ENCODE data around the gene AFDN. TPM values are rescaled to one million over a fixed set of nuclear protein-coding genes. Genes with fewer than 3 reads are reported as not detected.

Gene AFDN
- total RNA-seq, 1 donor from 2014 or later, result 112 TPM

DNA sequence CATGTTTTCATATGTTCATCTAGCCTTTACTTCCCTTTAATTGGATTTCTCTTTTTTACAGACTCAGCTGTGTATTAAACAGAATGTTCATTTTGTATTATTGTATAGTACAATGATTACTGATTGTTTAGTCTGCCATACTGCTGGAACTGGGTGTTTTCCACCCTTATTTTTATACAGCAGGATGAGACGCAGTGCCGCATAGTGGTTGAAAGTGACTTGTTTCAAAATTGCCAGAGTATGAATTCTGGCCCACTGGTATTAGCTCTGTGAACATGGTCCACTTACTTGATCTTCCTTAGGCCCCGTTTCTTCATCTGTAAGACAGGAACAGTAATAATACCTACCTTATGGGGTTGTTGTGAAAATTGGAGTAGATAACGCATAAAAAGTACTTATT is 22.1 kb downstream of the AFDN start:
- no peak for DNase-seq (ENCODE audit: low read depth)
- H3K36me3 ChIP-seq (ENCODE audit: control insufficient read depth, insufficient read depth, low read length), result no peaks in the 10 kb centered on the region
- TF ChIP-seq, protein P1, sequence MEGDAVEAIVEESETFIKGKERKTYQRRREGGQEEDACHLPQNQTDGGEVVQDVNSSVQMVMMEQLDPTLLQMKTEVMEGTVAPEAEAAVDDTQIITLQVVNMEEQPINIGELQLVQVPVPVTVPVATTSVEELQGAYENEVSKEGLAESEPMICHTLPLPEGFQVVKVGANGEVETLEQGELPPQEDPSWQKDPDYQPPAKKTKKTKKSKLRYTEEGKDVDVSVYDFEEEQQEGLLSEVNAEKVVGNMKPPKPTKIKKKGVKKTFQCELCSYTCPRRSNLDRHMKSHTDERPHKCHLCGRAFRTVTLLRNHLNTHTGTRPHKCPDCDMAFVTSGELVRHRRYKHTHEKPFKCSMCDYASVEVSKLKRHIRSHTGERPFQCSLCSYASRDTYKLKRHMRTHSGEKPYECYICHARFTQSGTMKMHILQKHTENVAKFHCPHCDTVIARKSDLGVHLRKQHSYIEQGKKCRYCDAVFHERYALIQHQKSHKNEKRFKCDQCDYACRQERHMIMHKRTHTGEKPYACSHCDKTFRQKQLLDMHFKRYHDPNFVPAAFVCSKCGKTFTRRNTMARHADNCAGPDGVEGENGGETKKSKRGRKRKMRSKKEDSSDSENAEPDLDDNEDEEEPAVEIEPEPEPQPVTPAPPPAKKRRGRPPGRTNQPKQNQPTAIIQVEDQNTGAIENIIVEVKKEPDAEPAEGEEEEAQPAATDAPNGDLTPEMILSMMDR (IDR thresholded peaks at IDR 0.05; ENCODE audit: insufficient read depth, low read length, poor library complexity, severe bottlenecking), result no peak
- H3K4me3 ChIP-seq (ENCODE audit: low read depth, low read length), result no peak overlapping the region
- no peaks in the 10 kb centered on the region for H3K27me3 ChIP-seq (ENCODE audit: control insufficient read depth, insufficient read depth, low read length)

- Histone ChIP-seq H3K27me3 (ENCODE audit: control insufficient read depth, insufficient read depth, low read length) (no peaks in the 10 kb centered on the region), H3K4me3 (ENCODE audit: low read depth, low read length) (no peak overlapping the region), H3K36me3 (ENCODE audit: control insufficient read depth, insufficient read depth, low read length) (no peaks in the 10 kb centered on the region)
- peak; percentile 80 for DNase-seq (ENCODE audit: low read depth)
- TF ChIP-seq, protein P1 (IDR thresholded peaks at IDR 0.05; ENCODE audit: insufficient read depth, low read length, poor library complexity, severe bottlenecking), result no peak
Measured at GRCh38 chr6:167849846-167850459, 23.2 kb downstream of the AFDN start.

DNA sequence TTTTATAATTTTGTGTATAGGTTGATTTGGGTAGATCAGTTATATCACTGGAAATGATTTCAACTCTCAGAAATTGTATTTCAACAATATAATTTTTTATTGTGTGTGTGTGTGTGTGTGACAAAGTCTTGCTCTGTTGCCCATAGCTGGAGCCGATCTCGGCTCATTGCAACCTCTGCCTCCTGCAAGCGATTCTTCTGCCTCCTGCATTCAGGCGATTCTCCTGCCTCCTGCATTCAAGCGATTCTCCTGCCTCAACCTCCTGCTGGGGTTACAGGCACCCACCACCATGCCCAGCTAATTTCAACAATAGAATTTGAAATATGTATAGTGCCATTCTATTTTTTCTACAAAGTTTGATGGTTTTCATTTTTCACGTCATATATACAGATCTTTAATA is 24.1 kb downstream of the AFDN start:
- Histone ChIP-seq H3K27me3 (ENCODE audit: control insufficient read depth, insufficient read depth, low read length) (no peaks in the 10 kb centered on the region), H3K4me3 (ENCODE audit: low read depth, low read length) (no peak overlapping the region), H3K36me3 (ENCODE audit: control insufficient read depth, insufficient read depth, low read length) (no peaks in the 10 kb centered on the region)
- no peak for DNase-seq (ENCODE audit: low read depth)
- TF ChIP-seq, protein P1 (IDR thresholded peaks at IDR 0.05; ENCODE audit: insufficient read depth, low read length, poor library complexity, severe bottlenecking), result no peak

- Histone ChIP-seq H3K4me3 (ENCODE audit: low read depth, low read length) (no peak overlapping the region), H3K36me3 (ENCODE audit: control insufficient read depth, insufficient read depth, low read length) (no peaks in the 10 kb centered on the region), H3K27me3 (ENCODE audit: control insufficient read depth, insufficient read depth, low read length) (no peaks in the 10 kb centered on the region)
- TF ChIP-seq, protein P1 (IDR thresholded peaks at IDR 0.05; ENCODE audit: insufficient read depth, low read length, poor library complexity, severe bottlenecking), result no peak
- DNase-seq (ENCODE audit: low read depth), result no peak
Measured at GRCh38 chr6:167851370-167851952, 24.8 kb downstream of the AFDN start.

DNA sequence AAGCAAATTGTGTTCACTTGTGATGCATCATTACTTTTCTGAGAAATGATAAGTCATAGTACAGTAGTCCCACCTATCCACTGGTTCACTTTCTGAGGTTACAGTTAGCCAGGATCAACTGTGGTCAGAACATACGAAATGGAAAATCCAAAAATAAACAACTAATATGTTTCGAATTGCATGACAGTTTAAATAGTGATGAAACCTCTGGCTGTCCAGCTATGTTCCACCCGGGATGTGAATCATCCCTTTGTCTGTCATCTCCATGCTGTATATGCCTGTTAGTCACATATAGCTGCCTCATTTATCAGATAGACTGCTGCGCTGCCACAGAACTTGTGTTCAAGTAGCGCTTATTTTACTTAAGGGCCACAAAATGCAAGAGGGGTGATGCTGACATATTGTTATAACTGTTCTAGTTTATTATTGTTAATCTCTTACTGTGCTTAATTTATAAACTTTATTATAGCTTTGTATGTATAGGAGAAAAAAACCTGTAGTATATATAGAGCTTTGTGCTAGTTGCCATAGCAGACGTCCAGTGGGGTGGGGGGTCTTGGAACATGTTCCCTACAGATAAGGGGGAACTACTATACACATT is 29.2 kb downstream of the AFDN start:
- Histone ChIP-seq H3K36me3 (ENCODE audit: control insufficient read depth, insufficient read depth, low read length) (no peaks in the 10 kb centered on the region), H3K27me3 (ENCODE audit: control insufficient read depth, insufficient read depth, low read length) (no peaks in the 10 kb centered on the region), H3K4me3 (ENCODE audit: low read depth, low read length) (no peak overlapping the region)
- TF ChIP-seq, protein P1 (IDR thresholded peaks at IDR 0.05; ENCODE audit: insufficient read depth, low read length, poor library complexity, severe bottlenecking), result no peak
- peak; percentile 70 for DNase-seq (ENCODE audit: low read depth)
